ENCODE measurements around the gene MIOX.

- TF ChIP-seq CREB1 (CRISPR knock-in tag; IDR thresholded peaks at IDR 0.05; ENCODE audit: low read depth) (no peak), CTCF (conservative IDR thresholded peaks at IDR 0.05; ENCODE audit: low read depth in 2 of 2) (no peak), POLR2AphosphoS5 (IDR thresholded peaks at IDR 0.05; ENCODE audit: low read depth) (no peak), REST (IDR thresholded peaks at IDR 0.05; ENCODE audit: unreplicated experiment) (no peak), EZH2 (IDR thresholded peaks at IDR 0.05; ENCODE audit: low read depth, unreplicated experiment) (no peak), JUNB (IDR thresholded peaks at IDR 0.05; ENCODE audit: unreplicated experiment) (no peak), EZH2phosphoT487 (IDR thresholded peaks at IDR 0.05; ENCODE audit: unreplicated experiment) (no peak), NANOG (IDR thresholded peaks at IDR 0.05; ENCODE audit: borderline replicate concordance) (no peak), ZNF114 (CRISPR knock-in tag; IDR thresholded peaks at IDR 0.05) (no peak), ETS1 (IDR thresholded peaks at IDR 0.05) (no peak), STAT1 (IDR thresholded peaks at IDR 0.05; ENCODE audit: unreplicated experiment) (no peak)
These were observed 16.2 kb downstream of the MIOX start for GRCh38 chr22:50502628-50503474.
